Measurements from ENCODE around the gene C16orf90.

C16orf90 gene

GRCh38 chr16:3444032-3444388 is 51.3 kb downstream of the C16orf90 start:
- Mint-ChIP-seq H3K36me3 (ENCODE audit: low read depth) (peaks cover 46% of the 10 kb centered on the region), H3K27me3 (no peaks in the 10 kb centered on the region), H3K4me3 (peak overlapping the region; percentile 90), H3K27ac (peak overlapping the region; percentile 97), H3K4me1 (ENCODE audit: low read depth) (peaks cover 26% of the 10 kb centered on the region), H3K9me3 (peaks cover 9% of the 10 kb centered on the region)

Data from stimulated activated naive CD8-positive, alpha-beta T cell treated with anti-CD3 and anti-CD28 coated beads, Interleukin-15, Interleukin-2, amounts not matched to agents 100 ng/mL and 50 ng/mL, for 24 hours (primary cell).